ENCODE measurements around the gene KLHL40. TPM values are rescaled to one million over a fixed set of nuclear protein-coding genes. Genes with fewer than 3 reads are reported as not detected.

KLHL40 gene, protein sequence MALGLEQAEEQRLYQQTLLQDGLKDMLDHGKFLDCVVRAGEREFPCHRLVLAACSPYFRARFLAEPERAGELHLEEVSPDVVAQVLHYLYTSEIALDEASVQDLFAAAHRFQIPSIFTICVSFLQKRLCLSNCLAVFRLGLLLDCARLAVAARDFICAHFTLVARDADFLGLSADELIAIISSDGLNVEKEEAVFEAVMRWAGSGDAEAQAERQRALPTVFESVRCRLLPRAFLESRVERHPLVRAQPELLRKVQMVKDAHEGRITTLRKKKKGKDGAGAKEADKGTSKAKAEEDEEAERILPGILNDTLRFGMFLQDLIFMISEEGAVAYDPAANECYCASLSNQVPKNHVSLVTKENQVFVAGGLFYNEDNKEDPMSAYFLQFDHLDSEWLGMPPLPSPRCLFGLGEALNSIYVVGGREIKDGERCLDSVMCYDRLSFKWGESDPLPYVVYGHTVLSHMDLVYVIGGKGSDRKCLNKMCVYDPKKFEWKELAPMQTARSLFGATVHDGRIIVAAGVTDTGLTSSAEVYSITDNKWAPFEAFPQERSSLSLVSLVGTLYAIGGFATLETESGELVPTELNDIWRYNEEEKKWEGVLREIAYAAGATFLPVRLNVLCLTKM
- 114 TPM for total RNA-seq
- 100 to 1,000 TPM in 6 of 8 donors, 10 to 100 TPM in 2; 86.0 to 176 (median 135) TPM for polyA plus RNA-seq (ENCODE audit: insufficient read depth in 1 of 8, insufficient read length in 8 of 8, low replicate concordance in 1 of 8)
- long read RNA-seq, donor 1, transcript KLHL40-201 (6 exons, 2,517 nt): major isoform, 23 of 28 reads
- long read RNA-seq, donor 1, partial matches to known transcripts: 5 of 28 reads
- long read RNA-seq, donor 1, other reads (novel, unspliced or antisense): 0 of 28 reads
- long read RNA-seq, donor 2, partial matches to known transcripts: 0 of 3 reads
- long read RNA-seq, donor 2, other reads (novel, unspliced or antisense): 0 of 3 reads
- long read RNA-seq, donor 3, transcript KLHL40-201 (6 exons, 2,517 nt): major isoform, 85 of 125 reads
- long read RNA-seq, donor 3, partial matches to known transcripts: 35 of 125 reads
- long read RNA-seq, donor 3, other reads (novel, unspliced or antisense): 5 of 125 reads
- long read RNA-seq, donor 4, transcript KLHL40-201 (6 exons, 2,517 nt): major isoform, 32 of 32 reads
- long read RNA-seq, donor 4, partial matches to known transcripts: 0 of 32 reads
- long read RNA-seq, donor 4, other reads (novel, unspliced or antisense): 0 of 32 reads
- long read RNA-seq, donor 5, transcript KLHL40-201 (6 exons, 2,517 nt): major isoform, 68 of 96 reads
- long read RNA-seq, donor 5, partial matches to known transcripts: 28 of 96 reads
- long read RNA-seq, donor 5, other reads (novel, unspliced or antisense): 0 of 96 reads
- long read RNA-seq, donor 6, transcript KLHL40-201 (6 exons, 2,517 nt): major isoform, 96 of 141 reads
- long read RNA-seq, donor 6, partial matches to known transcripts: 45 of 141 reads
- long read RNA-seq, donor 6, other reads (novel, unspliced or antisense): 0 of 141 reads
- long read RNA-seq, donor 7, transcript KLHL40-201 (6 exons, 2,517 nt): major isoform, 36 of 47 reads
- long read RNA-seq, donor 7, partial matches to known transcripts: 11 of 47 reads
- long read RNA-seq, donor 7, other reads (novel, unspliced or antisense): 0 of 47 reads
- long read RNA-seq, donor 8, transcript KLHL40-201 (6 exons, 2,517 nt): major isoform, 18 of 18 reads
- long read RNA-seq, donor 8, partial matches to known transcripts: 0 of 18 reads
- long read RNA-seq, donor 8, other reads (novel, unspliced or antisense): 0 of 18 reads
- long read RNA-seq, donor 9, transcript KLHL40-201 (6 exons, 2,517 nt): major isoform, 43 of 56 reads
- long read RNA-seq, donor 9, partial matches to known transcripts: 13 of 56 reads
- long read RNA-seq, donor 9, other reads (novel, unspliced or antisense): 0 of 56 reads
- long read RNA-seq, donor 10, transcript KLHL40-201 (6 exons, 2,517 nt): major isoform, 49 of 68 reads
- long read RNA-seq, donor 10, partial matches to known transcripts: 19 of 68 reads
- long read RNA-seq, donor 10, other reads (novel, unspliced or antisense): 0 of 68 reads
- long read RNA-seq, donor 11, transcript KLHL40-201 (6 exons, 2,517 nt): major isoform, 46 of 87 reads
- long read RNA-seq, donor 11, partial matches to known transcripts: 35 of 87 reads
- long read RNA-seq, donor 11, other reads (novel, unspliced or antisense): 6 of 87 reads

- 38% methylated on average over 34 of the region's 34 CpGs for WGBS (ENCODE audit: insufficient coverage)
- peaks cover 11% of the 10 kb centered on the region for H3K27me3 ChIP-seq (ENCODE audit: control insufficient read depth, insufficient read depth, low read length)
- peak within 1 kb of the TSS; percentile 48 for H3K4me3 ChIP-seq (ENCODE audit: low read length)
- DNase-seq: peak; percentile 82
- peaks cover 33% of the 10 kb centered on the region for H3K4me1 ChIP-seq (ENCODE audit: control insufficient read depth, insufficient read depth, low read length)
- H3K36me3 ChIP-seq (ENCODE audit: control insufficient read depth, insufficient read depth, low read length): peaks cover 12% of the 10 kb centered on the region
- H3K9me3 ChIP-seq (replicated peaks; ENCODE audit: control insufficient read depth, low read depth, low read length): no peaks in the 10 kb centered on the region
- H3K27ac ChIP-seq (ENCODE audit: low read length): peak within 1 kb of the TSS; percentile 87
Observed at GRCh38 chr3:42685363-42685881, at the start of gene KLHL40. TSS of gene KLHL40 (plus strand) at chr3:42685537. CDS start at chr3:42685619, 82 bp downstream.

- WGBS (ENCODE audit: insufficient coverage): 87% methylated on average over 2 of the region's 6 CpGs
- H3K9me3 ChIP-seq (replicated peaks; ENCODE audit: control insufficient read depth, low read depth, low read length): no peaks in the 10 kb centered on the region
- DNase-seq: no peak
- H3K4me3 ChIP-seq (ENCODE audit: low read length): no peak overlapping the region
- no peaks in the 10 kb centered on the region for H3K27me3 ChIP-seq (ENCODE audit: control insufficient read depth, insufficient read depth, low read length)
- H3K36me3 ChIP-seq (ENCODE audit: control insufficient read depth, insufficient read depth, low read length): peaks cover 67% of the 10 kb centered on the region
- no peaks in the 10 kb centered on the region for H3K4me1 ChIP-seq (ENCODE audit: control insufficient read depth, insufficient read depth, low read length)
- no peak overlapping the region for H3K27ac ChIP-seq (ENCODE audit: low read length)
Observed at GRCh38 chr3:42637001-42637400, 48.3 kb upstream of the KLHL40 start.

- H3K27me3 ChIP-seq (ENCODE audit: control insufficient read depth, insufficient read depth, low read length): no peaks in the 10 kb centered on the region
- no peak overlapping the region for H3K27ac ChIP-seq (ENCODE audit: low read length)
- no peak for DNase-seq
- H3K4me3 ChIP-seq (ENCODE audit: low read length): no peak overlapping the region
- WGBS (ENCODE audit: insufficient coverage): 60% methylated on average over 1 of the region's 6 CpGs
- H3K36me3 ChIP-seq (ENCODE audit: control insufficient read depth, insufficient read depth, low read length): peaks cover 71% of the 10 kb centered on the region
- H3K4me1 ChIP-seq (ENCODE audit: control insufficient read depth, insufficient read depth, low read length): no peaks in the 10 kb centered on the region
- no peaks in the 10 kb centered on the region for H3K9me3 ChIP-seq (replicated peaks; ENCODE audit: control insufficient read depth, low read depth, low read length)
Observed at GRCh38 chr3:42638339-42638842, 46.9 kb upstream of the KLHL40 start.

DNA sequence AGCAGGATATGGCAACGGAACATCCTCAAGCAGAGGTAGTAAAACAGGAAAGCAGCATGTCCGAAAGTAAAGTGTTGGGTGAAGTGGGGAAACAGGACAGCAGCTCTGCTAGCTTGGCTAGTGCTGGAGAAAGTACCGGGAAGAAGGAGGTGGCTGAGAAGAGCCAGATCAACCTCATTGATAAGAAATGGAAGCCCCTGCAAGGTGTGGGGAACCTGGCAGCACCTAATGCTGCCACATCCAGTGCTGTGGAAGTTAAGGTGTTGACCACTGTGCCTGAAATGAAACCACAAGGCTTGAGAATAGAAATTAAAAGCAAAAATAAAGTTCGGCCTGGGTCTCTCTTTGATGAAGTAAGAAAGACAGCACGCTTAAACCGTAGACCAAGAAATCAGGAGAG lies 46.1 kb upstream of the KLHL40 start:
- DNase-seq: no peak
- no peak overlapping the region for H3K4me3 ChIP-seq (ENCODE audit: low read length)
- H3K9me3 ChIP-seq (replicated peaks; ENCODE audit: control insufficient read depth, low read depth, low read length): no peaks in the 10 kb centered on the region
- H3K36me3 ChIP-seq (ENCODE audit: control insufficient read depth, insufficient read depth, low read length): peaks cover 73% of the 10 kb centered on the region
- no peaks in the 10 kb centered on the region for H3K4me1 ChIP-seq (ENCODE audit: control insufficient read depth, insufficient read depth, low read length)
- WGBS (ENCODE audit: insufficient coverage): 84% methylated on average over 6 of the region's 6 CpGs
- no peak overlapping the region for H3K27ac ChIP-seq (ENCODE audit: low read length)
- H3K27me3 ChIP-seq (ENCODE audit: control insufficient read depth, insufficient read depth, low read length): no peaks in the 10 kb centered on the region

DNA sequence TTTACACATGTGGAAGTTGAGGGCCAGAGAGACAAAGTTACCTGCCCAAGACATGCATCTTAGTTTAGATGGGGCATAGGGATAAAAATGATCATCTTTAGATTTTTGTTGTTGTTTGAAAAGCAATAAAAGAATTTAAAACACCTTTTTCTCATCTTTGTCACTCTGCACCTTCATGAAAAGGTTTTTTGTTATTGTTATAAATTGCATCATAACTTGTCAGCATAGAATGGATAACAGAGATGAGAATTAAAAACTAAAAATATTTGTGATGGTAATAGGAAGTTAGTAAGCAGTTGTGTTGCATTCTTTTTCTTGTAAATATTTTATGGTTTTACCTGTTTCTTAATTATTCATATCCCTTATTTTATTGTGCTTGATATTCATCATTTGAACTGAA lies 45.2 kb upstream of the KLHL40 start:
- Histone ChIP-seq H3K27ac (ENCODE audit: low read length) (no peak overlapping the region), H3K4me1 (ENCODE audit: control insufficient read depth, insufficient read depth, low read length) (no peaks in the 10 kb centered on the region), H3K4me3 (ENCODE audit: low read length) (no peak overlapping the region), H3K27me3 (ENCODE audit: control insufficient read depth, insufficient read depth, low read length) (no peaks in the 10 kb centered on the region), H3K9me3 (replicated peaks; ENCODE audit: control insufficient read depth, low read depth, low read length) (no peaks in the 10 kb centered on the region), H3K36me3 (ENCODE audit: control insufficient read depth, insufficient read depth, low read length) (peaks cover 78% of the 10 kb centered on the region)
- DNase-seq: no peak

DNA sequence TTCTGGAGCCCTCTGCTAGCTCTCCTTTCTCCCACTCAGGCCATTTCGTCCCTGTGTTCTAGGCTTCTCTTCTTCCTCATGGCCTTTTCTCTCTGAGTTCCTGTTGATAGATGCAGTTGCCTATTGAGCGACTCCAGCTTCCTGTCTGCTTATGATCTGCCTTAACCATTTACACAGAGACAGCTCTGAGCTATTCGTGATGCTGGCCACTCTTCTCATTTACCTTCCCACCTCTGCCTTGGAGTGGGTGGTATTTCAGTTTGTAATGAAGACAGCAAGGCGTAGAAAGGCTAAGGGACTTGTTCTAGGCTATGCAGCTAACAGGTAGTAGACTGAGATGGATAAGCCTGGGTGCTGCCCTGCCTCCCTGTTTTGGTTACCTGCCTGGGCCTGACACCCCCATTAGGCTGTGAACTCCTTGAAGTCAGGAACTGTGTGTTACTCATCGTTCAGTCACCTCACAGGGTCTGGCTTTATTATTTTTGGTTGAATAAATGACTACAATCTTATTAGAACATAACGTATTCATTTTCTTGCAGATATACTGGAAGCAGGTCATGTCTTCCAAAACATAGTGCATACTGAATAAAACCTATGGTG lies 44.5 kb upstream of the KLHL40 start:
- no peaks in the 10 kb centered on the region for H3K9me3 ChIP-seq (replicated peaks; ENCODE audit: control insufficient read depth, low read depth, low read length)
- H3K4me1 ChIP-seq (ENCODE audit: control insufficient read depth, insufficient read depth, low read length): no peaks in the 10 kb centered on the region
- H3K27ac ChIP-seq (ENCODE audit: low read length): no peak overlapping the region
- H3K36me3 ChIP-seq (ENCODE audit: control insufficient read depth, insufficient read depth, low read length): peaks cover 78% of the 10 kb centered on the region
- no peaks in the 10 kb centered on the region for H3K27me3 ChIP-seq (ENCODE audit: control insufficient read depth, insufficient read depth, low read length)
- H3K4me3 ChIP-seq (ENCODE audit: low read length): no peak overlapping the region
- DNase-seq: no peak
- WGBS (ENCODE audit: insufficient coverage): 100% methylated on average over 2 of the region's 6 CpGs

DNA sequence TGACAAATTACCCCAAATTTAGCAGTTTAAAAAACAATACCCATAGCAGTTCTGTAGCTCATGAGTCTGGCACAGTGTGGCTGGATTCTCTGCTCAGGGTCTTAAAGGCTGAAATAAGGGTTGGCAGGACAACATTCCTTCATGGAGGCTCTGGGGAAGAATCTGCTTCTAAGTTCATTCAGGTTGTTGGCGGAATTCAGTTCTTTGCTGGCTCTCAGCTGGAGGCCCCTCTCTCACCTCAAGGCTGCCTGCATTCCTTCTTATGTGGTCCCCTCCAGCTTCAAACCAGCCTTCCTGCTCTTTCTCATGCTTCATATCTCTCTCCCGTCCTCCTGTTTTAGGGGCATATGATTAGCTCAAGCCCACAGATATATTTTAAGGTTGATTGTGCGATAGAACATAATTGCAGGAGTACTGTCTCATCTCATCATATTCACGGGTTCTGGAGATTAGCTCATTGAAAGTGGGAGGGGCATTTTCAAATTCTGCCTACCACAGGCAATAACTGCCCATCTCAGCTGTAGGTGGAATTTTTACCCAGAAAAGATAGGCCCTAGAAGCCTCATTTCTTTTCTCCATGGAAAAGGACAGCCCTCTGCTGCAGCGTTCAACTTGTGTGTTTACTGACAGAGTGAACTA lies 37.4 kb upstream of the KLHL40 start:
- peaks cover 19% of the 10 kb centered on the region for H3K4me1 ChIP-seq (ENCODE audit: control insufficient read depth, insufficient read depth, low read length)
- no peak overlapping the region for H3K4me3 ChIP-seq (ENCODE audit: low read length)
- H3K9me3 ChIP-seq (replicated peaks; ENCODE audit: control insufficient read depth, low read depth, low read length): no peaks in the 10 kb centered on the region
- peaks cover 54% of the 10 kb centered on the region for H3K36me3 ChIP-seq (ENCODE audit: control insufficient read depth, insufficient read depth, low read length)
- H3K27ac ChIP-seq (ENCODE audit: low read length): no peak overlapping the region
- no CpG with 5 or more reads among the region's 5 CpGs for WGBS (ENCODE audit: insufficient coverage)
- H3K27me3 ChIP-seq (ENCODE audit: control insufficient read depth, insufficient read depth, low read length): no peaks in the 10 kb centered on the region
- no peak for DNase-seq

DNA sequence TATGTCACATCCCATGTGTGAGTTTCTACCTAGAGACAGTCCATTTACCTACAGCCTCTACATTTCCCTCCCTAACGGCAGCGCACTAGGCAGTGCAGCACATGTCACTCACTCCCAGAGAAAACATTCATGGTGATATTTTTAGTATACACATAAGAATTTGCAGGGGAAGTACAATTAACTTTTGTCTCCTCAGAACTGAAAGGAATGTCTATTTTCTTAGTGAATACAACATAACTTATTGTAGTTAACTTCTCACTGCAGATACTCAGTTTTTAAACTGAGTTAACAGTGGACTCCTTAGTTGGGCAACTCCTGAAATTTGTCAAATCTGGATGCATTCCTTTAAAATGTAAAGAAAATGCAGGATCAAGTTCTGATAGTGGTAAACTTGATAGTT lies 36.3 kb upstream of the KLHL40 start:
- Histone ChIP-seq H3K27me3 (ENCODE audit: control insufficient read depth, insufficient read depth, low read length) (no peaks in the 10 kb centered on the region), H3K36me3 (ENCODE audit: control insufficient read depth, insufficient read depth, low read length) (peaks cover 44% of the 10 kb centered on the region), H3K4me1 (ENCODE audit: control insufficient read depth, insufficient read depth, low read length) (peaks cover 29% of the 10 kb centered on the region), H3K27ac (ENCODE audit: low read length) (no peak overlapping the region), H3K9me3 (replicated peaks; ENCODE audit: control insufficient read depth, low read depth, low read length) (no peaks in the 10 kb centered on the region), H3K4me3 (ENCODE audit: low read length) (no peak overlapping the region)
- no CpG with 5 or more reads among the region's 2 CpGs for WGBS (ENCODE audit: insufficient coverage)
- no peak for DNase-seq
